Ovary (tissue), 9 donors: ENCODE results near the gene NDUFS4. TPM values are rescaled to one million over a fixed set of nuclear protein-coding genes. Genes with fewer than 3 reads are reported as not detected.
"Not testable (repeated sequence)": the region's sequence is repeated elsewhere in the genome, so short reads cannot be mapped to it uniquely, and the experiment has no call there.

Experiments used
- DNase-seq, 5 donors: peaks; one replicate each; pipeline ENCODE4 v3.0.0-alpha.2; 2019 to 2020
- H3K27ac ChIP-seq, 2 donors: fragments of 200-600 bp; one replicate each; pipeline versions ENCODE4 v1.5.1 to v1.8.0; 2019 to 2022
- H3K27me3 ChIP-seq: fragments of 200-600 bp; one replicate; pipeline ENCODE4 v1.8.0; 2022
- H3K36me3 ChIP-seq: fragments of 200-600 bp; sonication (generic); one replicate; pipeline ENCODE4 v1.5.1; 2019
- H3K4me1 ChIP-seq: one replicate; pipeline ENCODE4 v1.8.1; 2013; ENCODE audit warnings: mild to moderate bottlenecking, moderate library complexity; ENCODE audit not compliant: insufficient read depth
- H3K4me3 ChIP-seq: fragments of 200-600 bp; sonication (generic); one replicate; pipeline ENCODE4 v1.5.1; 2017
- H3K9me3 ChIP-seq, 2 donors: fragments of 200-600 bp in 1 of 2; sonication (generic) in 1 of 2; one replicate each; pipeline versions ENCODE4 v1.5.1 to v1.8.1; 2013 to 2019; ENCODE audit warnings: mild to moderate bottlenecking in 1 of 2, moderate library complexity in 1 of 2
- EP300 ChIP-seq: sonication (generic); formaldehyde crosslinking; IDR thresholded peaks from one replicate; pipeline ENCODE4 v1.6.1; 2017; ENCODE audit warnings: antibody characterized with exemption
- POLR2A ChIP-seq: fragments of 450-650 bp; IDR thresholded peaks from one replicate; pipeline ENCODE4 v1.6.1; 2017; ENCODE audit warnings: antibody characterized with exemption, mild to moderate bottlenecking, moderate library complexity
- WGBS, 3 donors: extraction: QIAGEN DNeasy Blood & Tissue Kit in 1 of 3; methylation state at CpG; one replicate each; pipeline versions ENCODE4 v1.1.5 to v1.1.7; 2013 to 2017; 5-methylcytosine and 5-hydroxymethylcytosine counted together
- intact Hi-C, 4 donors: fragments of 100-400 bp; cut with DNase I; formaldehyde crosslinking; loops; one replicate each; pipeline versions ENCODE4 v1.11.0 to v1.15.1; 2022 to 2023
- polyA plus RNA-seq, 2 donors: library from polyadenylated mRNA; stranded (reverse); fragments of 200-250 nt in 1 of 2; fragments of 350-450 nt in 1 of 2; fragmentation: Illumina TruSeq in 1 of 2; extraction: RNeasy Lipid Tissue Mini Kit (QIAGEN cat#74804) in 1 of 2; gene quantifications; one replicate each; pipeline ENCODE4 v1.2.3, GENCODE V29; 2013 to 2014
- total RNA-seq, 7 donors: library from RNA; depleted of rRNA in 2 of 7; stranded (reverse); fragments of >200 nt in 2 of 7; fragmentation: NEBNext Ultra II Directional in 3 of 7; extraction: Animal tissue kit (Norgen Biotek cat#: 25700) in 3 of 7; gene quantifications; one replicate each; pipeline versions ENCODE4 v1.1.0 to v1.2.4, GENCODE V29; 2016 to 2023
- TF ChIP-seq, protein P1 (sequence below), 3 donors: fragments of 450-650 bp in 2 of 3; fragments of 200-600 bp in 1 of 3; IDR thresholded peaks; one replicate each; pipeline versions ENCODE4 v1.5.1 to v1.8.0; 2016 to 2022; ENCODE audit warnings: antibody characterized with exemption in 3 of 3, mild to moderate bottlenecking in 1 of 3
- donor health status: DM: no; HTN: no; CAD: no; lungs with moderate emphysema.
- donor health status: DM: no; HTN: no; CAD: no.
- donor health status: Bipolar disorder and iron deficiency.
- donor health status: DM: yes; HTN: yes; CAD: no.
- donor health status: DM: no; HTN: no; CAD: no.
- donor health status: DM: yes; HTN: yes; CAD: no.

The NDUFS4 gene
- total and polyA plus RNA-seq, 9 donors: 75.1 to 145 (median 101) TPM

DNA sequence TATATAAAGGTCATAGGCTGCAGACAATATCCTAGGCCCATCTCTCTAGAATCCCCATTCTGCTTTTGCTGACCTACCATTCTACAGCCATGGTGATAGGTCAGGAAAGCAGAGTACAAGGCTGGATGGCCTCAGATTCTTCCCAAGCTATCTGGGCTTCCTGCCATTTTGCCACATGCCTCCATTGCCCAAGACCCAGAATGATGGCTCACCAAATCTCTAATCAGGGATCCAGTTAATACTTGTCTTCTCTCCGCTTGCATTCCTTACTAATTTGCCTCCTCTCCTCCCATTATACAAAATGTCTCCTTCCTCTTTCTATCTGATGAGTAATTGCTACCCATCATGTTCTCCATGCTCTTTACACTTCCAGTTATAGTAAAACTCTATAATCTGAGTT lies 22.7 kb upstream of the NDUFS4 start:
- H3K9me3 ChIP-seq: no peaks in the 10 kb centered on the region
- WGBS, 3 donors: 94 to 98% (median 97%) methylated on average over 1 of the region's 1 CpG
- intact Hi-C loops: no loop called here
- no peak overlapping the region for H3K27ac ChIP-seq
- no peaks in the 10 kb centered on the region for H3K36me3 ChIP-seq
- no peaks in the 10 kb centered on the region for H3K27me3 ChIP-seq
- TF ChIP-seq, protein P1, sequence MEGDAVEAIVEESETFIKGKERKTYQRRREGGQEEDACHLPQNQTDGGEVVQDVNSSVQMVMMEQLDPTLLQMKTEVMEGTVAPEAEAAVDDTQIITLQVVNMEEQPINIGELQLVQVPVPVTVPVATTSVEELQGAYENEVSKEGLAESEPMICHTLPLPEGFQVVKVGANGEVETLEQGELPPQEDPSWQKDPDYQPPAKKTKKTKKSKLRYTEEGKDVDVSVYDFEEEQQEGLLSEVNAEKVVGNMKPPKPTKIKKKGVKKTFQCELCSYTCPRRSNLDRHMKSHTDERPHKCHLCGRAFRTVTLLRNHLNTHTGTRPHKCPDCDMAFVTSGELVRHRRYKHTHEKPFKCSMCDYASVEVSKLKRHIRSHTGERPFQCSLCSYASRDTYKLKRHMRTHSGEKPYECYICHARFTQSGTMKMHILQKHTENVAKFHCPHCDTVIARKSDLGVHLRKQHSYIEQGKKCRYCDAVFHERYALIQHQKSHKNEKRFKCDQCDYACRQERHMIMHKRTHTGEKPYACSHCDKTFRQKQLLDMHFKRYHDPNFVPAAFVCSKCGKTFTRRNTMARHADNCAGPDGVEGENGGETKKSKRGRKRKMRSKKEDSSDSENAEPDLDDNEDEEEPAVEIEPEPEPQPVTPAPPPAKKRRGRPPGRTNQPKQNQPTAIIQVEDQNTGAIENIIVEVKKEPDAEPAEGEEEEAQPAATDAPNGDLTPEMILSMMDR (IDR thresholded peaks at IDR 0.05): no peak
- TF ChIP-seq POLR2A: no peak
- TF ChIP-seq EP300: no peak
- no peak overlapping the region for H3K4me3 ChIP-seq
- DNase-seq: no peak
- H3K4me1 ChIP-seq: no peaks in the 10 kb centered on the region

DNA sequence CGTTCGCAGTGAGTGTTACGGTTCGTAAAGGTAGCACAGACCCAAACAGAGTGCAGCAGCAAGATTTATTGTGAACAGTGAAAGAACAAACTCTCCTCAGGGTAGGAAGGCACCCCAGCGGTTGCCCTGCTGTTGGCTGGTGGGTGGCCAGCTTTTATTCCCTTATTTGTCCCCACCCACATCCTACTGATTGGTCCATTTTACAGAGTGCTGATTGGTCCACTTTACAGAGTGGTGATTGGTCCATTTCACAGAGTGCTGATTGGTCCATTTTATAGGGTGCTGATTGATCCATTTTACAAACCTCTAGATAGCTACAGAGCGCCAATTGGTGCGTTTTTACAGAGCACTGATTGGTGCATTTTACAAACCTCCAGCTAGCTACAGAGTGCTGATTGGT lies 19.7 kb upstream of the NDUFS4 start:
- H3K36me3 ChIP-seq, H3K4me3 ChIP-seq, intact Hi-C loops, DNase-seq, H3K27ac ChIP-seq, H3K4me1 ChIP-seq, H3K9me3 ChIP-seq, H3K27me3 ChIP-seq: not testable (repeated sequence)
- 94 to 96% (median 95%) methylated on average over 7 of the region's 7 CpGs for WGBS, 3 donors

DNA sequence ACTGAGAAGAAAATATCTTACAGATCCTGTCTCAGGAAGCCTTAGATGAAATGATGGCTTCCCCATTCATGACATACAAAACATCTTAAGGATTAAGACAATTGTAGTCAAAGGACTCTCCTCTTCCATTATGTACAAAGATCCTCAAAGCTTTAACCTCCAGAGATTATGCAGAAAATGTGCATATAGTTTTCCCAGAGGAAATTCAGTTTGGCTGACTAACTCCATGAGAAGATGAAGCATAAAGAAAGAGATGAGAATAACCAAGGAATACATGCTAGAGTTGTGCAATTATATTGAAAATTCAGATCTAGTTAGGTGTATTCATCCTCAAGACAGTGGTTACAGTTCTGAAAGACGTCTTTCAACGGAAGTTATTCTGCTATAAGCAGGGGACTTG lies 18.6 kb upstream of the NDUFS4 start:
- 96 to 99% (median 99%) methylated on average over 2 of the region's 2 CpGs for WGBS, 3 donors
- intact Hi-C loops: no loop called here
- TF ChIP-seq, protein P1 (IDR thresholded peaks at IDR 0.05): no peak
- TF ChIP-seq POLR2A (no peak), EP300 (no peak)

DNA sequence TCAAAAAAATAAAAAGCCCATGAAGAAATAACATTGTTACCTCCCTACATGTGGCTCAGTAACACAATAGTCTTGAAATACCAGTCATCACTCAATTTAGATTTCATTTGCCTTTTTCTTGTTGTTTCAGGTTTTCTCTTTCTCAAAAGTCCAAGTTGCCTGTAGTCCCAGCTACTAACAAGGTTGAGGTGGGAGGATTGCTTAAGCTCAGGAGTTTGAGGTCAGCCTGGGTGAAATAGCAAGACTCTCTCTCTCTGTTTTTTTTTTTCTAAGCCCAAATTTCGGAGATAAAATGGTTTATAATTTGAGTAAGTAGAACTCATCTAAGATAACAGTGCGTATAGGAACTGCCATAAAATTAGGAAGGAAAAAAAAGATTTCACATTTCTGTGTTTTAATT lies 17.5 kb upstream of the NDUFS4 start:
- Histone ChIP-seq H3K27ac (no peak overlapping the region), H3K4me1 (no peaks in the 10 kb centered on the region), H3K36me3 (no peaks in the 10 kb centered on the region), H3K27me3 (peaks cover 4% of the 10 kb centered on the region), H3K9me3 (no peaks in the 10 kb centered on the region), H3K4me3 (no peak overlapping the region)
- WGBS, 3 donors: 21 to 43% (median 37%) methylated on average over 2 of the region's 2 CpGs
- TF ChIP-seq, protein P1 (IDR thresholded peaks at IDR 0.05): no peak
- intact Hi-C loops: no loop called here
- DNase-seq: no peak

More for the DNA sequence above, 18.6 kb upstream of the NDUFS4 start:
- no peak overlapping the region for H3K27ac ChIP-seq
- H3K9me3 ChIP-seq: no peaks in the 10 kb centered on the region
- H3K27me3 ChIP-seq: peaks cover 4% of the 10 kb centered on the region
- no peaks in the 10 kb centered on the region for H3K4me1 ChIP-seq
- DNase-seq: no peak
- H3K36me3 ChIP-seq: no peaks in the 10 kb centered on the region
- no peak overlapping the region for H3K4me3 ChIP-seq

DNA sequence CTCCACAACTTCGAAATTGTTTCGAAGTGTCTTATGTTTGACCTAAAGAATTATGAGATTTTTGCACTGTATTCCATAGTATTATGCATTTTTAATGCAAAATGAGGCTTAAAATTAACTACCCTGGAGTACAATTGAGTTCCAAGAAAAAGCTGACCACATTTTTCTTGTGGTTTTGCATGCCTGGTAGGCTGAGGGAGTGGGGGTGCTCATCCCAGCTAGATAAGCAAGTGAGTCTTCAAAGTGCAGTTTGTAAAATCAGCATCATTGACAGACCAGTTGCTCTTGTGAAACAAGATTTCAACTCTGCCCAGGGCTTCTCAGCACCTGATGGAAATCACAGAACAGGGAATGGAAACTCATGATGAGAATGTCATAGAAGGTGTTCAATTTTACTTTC lies 17.0 kb upstream of the NDUFS4 start:
- Histone ChIP-seq H3K27ac (no peak overlapping the region), H3K4me3 (no peak overlapping the region), H3K9me3 (no peaks in the 10 kb centered on the region), H3K36me3 (no peaks in the 10 kb centered on the region), H3K27me3 (peaks cover 4% of the 10 kb centered on the region), H3K4me1 (no peaks in the 10 kb centered on the region)
- TF ChIP-seq, protein P1 (IDR thresholded peaks at IDR 0.05): no peak
- TF ChIP-seq POLR2A: no peak
- TF ChIP-seq EP300: no peak
- 30 to 40% (median 37%) methylated on average over 2 of the region's 2 CpGs for WGBS, 3 donors
- intact Hi-C loops: no loop called here
- DNase-seq: no peak
